ENCODE results near the gene TRIM71. TPM values are rescaled to one million over a fixed set of nuclear protein-coding genes. Genes with fewer than 3 reads are reported as not detected.

TRIM71 gene
- total and polyA plus RNA-seq, 2 of the 13 experiments (the other 11 are each of a cell fraction or from before 2014, with no cell fraction given), result 21.7 to 76.9 TPM

DNA sequence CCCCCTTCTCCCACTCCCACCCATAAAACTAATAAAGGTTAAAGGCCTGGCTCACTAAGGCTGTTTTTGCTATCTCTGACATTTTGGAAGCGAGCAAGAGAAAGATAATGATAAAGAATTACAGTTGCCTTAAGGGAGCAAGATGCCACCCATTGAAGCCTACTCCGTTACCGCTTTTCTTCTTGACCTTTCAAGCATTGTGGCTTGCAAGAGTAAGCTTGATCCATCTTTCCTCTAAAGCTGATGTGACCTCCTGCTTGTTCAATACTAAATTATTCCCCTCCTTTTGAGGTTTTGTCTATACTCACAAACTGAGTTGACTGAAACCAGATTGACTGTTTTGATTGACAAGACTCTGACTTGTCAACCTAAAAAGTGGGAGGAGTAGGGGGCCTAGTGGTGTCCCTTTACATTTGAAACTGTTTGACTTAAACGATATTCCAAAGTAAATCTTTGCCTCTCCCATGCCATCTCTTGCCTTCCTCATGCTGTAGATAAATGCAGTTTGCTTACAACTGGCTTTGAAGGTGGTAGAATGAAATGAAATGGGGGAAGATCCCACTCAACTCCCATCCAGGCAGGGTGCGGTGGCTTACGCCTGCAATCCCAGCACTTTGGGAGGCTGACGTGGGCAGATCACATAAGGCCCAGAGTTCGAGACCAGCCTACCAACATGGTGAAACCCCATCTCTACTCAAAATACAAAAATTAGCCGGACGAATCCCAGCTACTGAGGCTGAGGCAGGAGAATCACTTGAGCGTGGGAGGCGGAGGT lies 8.0 kb downstream of the TRIM71 start:
- Histone ChIP-seq H3K36me3 (replicated peaks in 1 of 2; ENCODE audit: control insufficient read depth in 1 of 2, insufficient read depth in 2 of 2, low read length in 2 of 2) (peaks cover 8 to 22% of the 10 kb centered on the region in 2 experiments), H3K4me3 (replicated peaks in 1 of 3; ENCODE audit: insufficient read depth in 1 of 3, low read depth in 2 of 3, low read length in 3 of 3) (peak overlapping the region; percentile 27 to 98 (median 37)), H3K27me3 (ENCODE audit: control insufficient read depth in 1 of 2, insufficient read depth in 2 of 2, low read length in 2 of 2) (no peaks in the 10 kb centered on the region; a peak in 1 of 5 replicates), H3K4me1 (ENCODE audit: insufficient read depth, low read length) (peaks cover 80% of the 10 kb centered on the region), H3K79me2 (ENCODE audit: insufficient read depth, low read length) (peaks cover 99% of the 10 kb centered on the region), H3K9ac (ENCODE audit: insufficient read depth, low read depth, low read length) (peak overlapping the region; percentile 9; the same call in 1 of the 2 replicates), H3K9me3 (ENCODE audit: low read length) (no peaks in the 10 kb centered on the region), H4K20me1 (ENCODE audit: insufficient read depth, low read length) (peaks cover 100% of the 10 kb centered on the region), H3K4me2 (ENCODE audit: low read depth, low read length) (peak overlapping the region; percentile 99), H3K27ac (ENCODE audit: extremely low read length, insufficient read depth, low read length) (peak overlapping the region; percentile 99), H2AFZ (ENCODE audit: low read length) (no peak overlapping the region)
- WGBS (ENCODE audit: low lambda C conversion rate), result 21% methylated on average over 10 of the region's 12 CpGs
- peak; percentile 57 for DNase-seq (ENCODE audit: low spot score)
- in situ Hi-C loops (cut with HindIII; ENCODE audit: extremely low pct_ligation_motif_present, low pct_unique_long_range_greater_than_20kb), result loop anchor here (5.0 to 10.0 kb wide), 2 partner anchors 37 to 59 kb away; no protein-coding TSS in a partner anchor
- intact Hi-C loops (cut with micrococcal nuclease; ENCODE audit: unreplicated experiment), result no loop called here
- ChIA-PET CTCF (ENCODE audit: low intra/inter-chr PET ratio, low total read pairs) (no interaction called here), POLR2A (interaction anchor here (1.0 to 1.2 kb wide), 2 partner anchors 14 to 31 kb away, joined by 3 read pairs; no protein-coding TSS in a partner anchor)
- no TSS peak for BruUV-seq (replicated peaks)
- no peak; the same call in 1 of the 3 replicates for ATAC-seq
- no peak for FAIRE-seq
- peak; percentile 92 for TF ChIP-seq SP5 (CRISPR knock-in tag; IDR thresholded peaks at IDR 0.05; ENCODE audit: borderline replicate concordance, low read depth)
- no peak for TF ChIP-seq PBX3 (CRISPR knock-in tag; IDR thresholded peaks at IDR 0.05; ENCODE audit: borderline replicate concordance)
- no peak for TF ChIP-seq HMG20A (CRISPR knock-in tag; IDR thresholded peaks at IDR 0.05; ENCODE audit: borderline replicate concordance)
- TF ChIP-seq, protein P1, sequence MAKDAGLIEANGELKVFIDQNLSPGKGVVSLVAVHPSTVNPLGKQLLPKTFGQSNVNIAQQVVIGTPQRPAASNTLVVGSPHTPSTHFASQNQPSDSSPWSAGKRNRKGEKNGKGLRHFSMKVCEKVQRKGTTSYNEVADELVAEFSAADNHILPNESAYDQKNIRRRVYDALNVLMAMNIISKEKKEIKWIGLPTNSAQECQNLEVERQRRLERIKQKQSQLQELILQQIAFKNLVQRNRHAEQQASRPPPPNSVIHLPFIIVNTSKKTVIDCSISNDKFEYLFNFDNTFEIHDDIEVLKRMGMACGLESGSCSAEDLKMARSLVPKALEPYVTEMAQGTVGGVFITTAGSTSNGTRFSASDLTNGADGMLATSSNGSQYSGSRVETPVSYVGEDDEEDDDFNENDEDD (CRISPR knock-in tag; IDR thresholded peaks at IDR 0.05; ENCODE audit: borderline replicate concordance), result no peak
- peak; percentile 51; the same call in 1 of the 2 replicates for TF ChIP-seq GFI1 (CRISPR knock-in tag; IDR thresholded peaks at IDR 0.05; ENCODE audit: borderline replicate concordance)
- TF ChIP-seq ZSCAN22 (CRISPR knock-in tag; IDR thresholded peaks at IDR 0.05), result no peak
- TF ChIP-seq MYC (CRISPR knock-in tag; IDR thresholded peaks at IDR 0.05; ENCODE audit: borderline replicate concordance), result no peak
- TF ChIP-seq PRDM15 (CRISPR knock-in tag; IDR thresholded peaks at IDR 0.05), result no peak
- no peak for TF ChIP-seq HNRNPL (IDR thresholded peaks at IDR 0.05; ENCODE audit: low read depth, low read length)
- TF ChIP-seq IRF1 (CRISPR knock-in tag; IDR thresholded peaks at IDR 0.05; ENCODE audit: low read depth), result no peak
- TF ChIP-seq, protein P2, sequence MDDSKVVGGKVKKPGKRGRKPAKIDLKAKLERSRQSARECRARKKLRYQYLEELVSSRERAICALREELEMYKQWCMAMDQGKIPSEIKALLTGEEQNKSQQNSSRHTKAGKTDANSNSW (CRISPR knock-in tag; IDR thresholded peaks at IDR 0.05; ENCODE audit: borderline replicate concordance), result no peak
- TF ChIP-seq GTF3A (CRISPR knock-in tag; conservative IDR thresholded peaks at IDR 0.05), result no peak
- TF ChIP-seq, protein P3, sequence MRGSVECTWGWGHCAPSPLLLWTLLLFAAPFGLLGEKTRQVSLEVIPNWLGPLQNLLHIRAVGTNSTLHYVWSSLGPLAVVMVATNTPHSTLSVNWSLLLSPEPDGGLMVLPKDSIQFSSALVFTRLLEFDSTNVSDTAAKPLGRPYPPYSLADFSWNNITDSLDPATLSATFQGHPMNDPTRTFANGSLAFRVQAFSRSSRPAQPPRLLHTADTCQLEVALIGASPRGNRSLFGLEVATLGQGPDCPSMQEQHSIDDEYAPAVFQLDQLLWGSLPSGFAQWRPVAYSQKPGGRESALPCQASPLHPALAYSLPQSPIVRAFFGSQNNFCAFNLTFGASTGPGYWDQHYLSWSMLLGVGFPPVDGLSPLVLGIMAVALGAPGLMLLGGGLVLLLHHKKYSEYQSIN (CRISPR knock-in tag; IDR thresholded peaks at IDR 0.05; ENCODE audit: borderline replicate concordance), result no peak

Measured in HepG2 (cell line).